ENCODE measurements around the gene SPECC1L.

DNA sequence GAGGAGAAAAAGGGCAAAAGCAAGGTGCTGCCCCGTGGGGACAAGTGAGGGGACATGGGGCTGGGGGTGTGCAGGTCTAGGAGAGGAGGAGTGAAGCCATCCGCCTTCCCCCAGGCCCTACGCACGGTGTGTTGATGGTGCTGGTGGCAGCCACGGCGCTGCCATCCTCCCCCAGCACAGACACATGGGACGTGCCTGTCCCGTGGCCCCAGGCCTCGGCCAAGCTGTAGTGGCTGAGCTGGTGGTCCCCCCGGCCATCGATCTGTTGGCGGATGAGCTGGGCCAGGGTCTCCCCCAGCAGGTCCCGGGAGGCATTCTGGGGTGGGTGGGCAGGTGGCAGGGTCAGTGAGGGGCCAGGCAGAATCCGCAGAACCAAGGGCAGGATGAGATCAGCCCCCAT is 44.7 kb upstream of the SPECC1L start:
- no peak for TF ChIP-seq POLR2AphosphoS5 (IDR thresholded peaks at IDR 0.05)
- TF ChIP-seq CTCF (IDR thresholded peaks at IDR 0.05) = no peak
- TF ChIP-seq POLR2A (IDR thresholded peaks at IDR 0.05) = no peak

Measured in prostate gland (tissue), 2 donors.